Stimulated activated CD8-positive, alpha-beta memory T cell treated with anti-CD3 and anti-CD28 coated beads, Interleukin-7, amount 100 ng/mL, for 24 hours (primary cell): ENCODE data around the gene CLEC2B.
"Not testable (repeated sequence)": the region's sequence is repeated elsewhere in the genome, so short reads cannot be mapped to it uniquely, and the experiment has no call there.

Source experiments
- DNase-seq: peaks from one replicate; pipeline ENCODE4 v3.0.0-alpha.2; 2020; ENCODE audit warnings: low read depth

CLEC2B gene

DNA sequence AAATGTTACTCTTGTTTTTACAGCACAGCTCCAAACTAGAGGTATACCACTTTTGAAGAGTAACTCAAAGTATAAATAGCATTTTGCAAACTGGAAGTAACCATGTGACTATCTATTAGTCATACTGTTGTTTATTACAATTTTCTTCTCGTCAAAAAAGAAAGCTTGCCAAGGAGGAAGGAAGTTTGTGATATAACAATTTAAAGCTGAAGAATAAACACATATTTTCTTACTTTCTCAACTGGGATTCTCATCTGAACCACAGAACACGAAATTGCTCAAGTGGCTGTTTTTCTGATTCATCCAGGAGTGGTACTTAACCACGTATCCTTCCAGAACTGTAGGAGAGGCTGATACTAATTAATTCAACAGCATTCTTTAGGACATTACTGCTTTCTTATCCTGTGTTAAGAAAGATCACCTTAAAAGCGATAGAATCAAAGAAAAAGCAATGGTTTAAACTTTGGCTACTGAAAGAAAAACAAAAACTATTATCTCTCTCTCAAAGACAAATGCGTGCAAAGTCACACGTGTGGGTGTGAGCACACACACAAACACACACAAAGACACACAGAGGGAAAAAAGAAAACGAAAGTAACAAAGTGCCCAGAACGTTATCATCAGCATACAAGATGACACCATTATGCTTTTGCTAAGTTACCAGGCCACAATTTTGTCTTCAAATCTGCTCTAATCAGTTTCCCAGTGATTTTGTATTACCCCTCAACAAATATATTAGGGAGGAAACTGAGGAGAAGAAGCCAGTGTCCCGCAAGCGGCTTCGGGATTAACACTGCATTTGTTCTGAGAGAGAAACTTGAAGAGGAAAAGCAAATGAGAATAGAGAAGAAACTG, at the start of gene CLEC2B:
CLEC2B (minus strand) TSS at position 48 of the 855 bp plus-strand sequence.
- DNase-seq: no peak

DNA sequence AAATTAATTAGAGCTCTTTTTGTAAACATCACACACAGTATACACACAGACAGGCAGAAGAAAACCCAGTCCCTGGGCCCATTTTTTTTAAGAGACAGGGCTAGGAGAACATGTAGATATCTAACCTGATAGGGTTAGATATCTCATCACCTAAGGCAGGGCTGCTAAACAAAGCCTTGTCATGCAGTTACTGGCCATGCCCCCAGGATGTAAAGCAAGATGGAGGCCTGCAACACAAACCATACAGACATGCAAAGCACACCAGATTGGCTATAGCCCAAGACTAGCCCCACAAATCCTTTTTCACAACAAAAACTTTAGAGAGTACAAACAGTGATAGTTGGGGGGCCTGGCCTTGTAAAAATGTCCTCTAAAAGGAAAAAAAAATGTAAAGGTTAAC, 42.6 kb upstream of the CLEC2B start:
- no peak for DNase-seq

DNA sequence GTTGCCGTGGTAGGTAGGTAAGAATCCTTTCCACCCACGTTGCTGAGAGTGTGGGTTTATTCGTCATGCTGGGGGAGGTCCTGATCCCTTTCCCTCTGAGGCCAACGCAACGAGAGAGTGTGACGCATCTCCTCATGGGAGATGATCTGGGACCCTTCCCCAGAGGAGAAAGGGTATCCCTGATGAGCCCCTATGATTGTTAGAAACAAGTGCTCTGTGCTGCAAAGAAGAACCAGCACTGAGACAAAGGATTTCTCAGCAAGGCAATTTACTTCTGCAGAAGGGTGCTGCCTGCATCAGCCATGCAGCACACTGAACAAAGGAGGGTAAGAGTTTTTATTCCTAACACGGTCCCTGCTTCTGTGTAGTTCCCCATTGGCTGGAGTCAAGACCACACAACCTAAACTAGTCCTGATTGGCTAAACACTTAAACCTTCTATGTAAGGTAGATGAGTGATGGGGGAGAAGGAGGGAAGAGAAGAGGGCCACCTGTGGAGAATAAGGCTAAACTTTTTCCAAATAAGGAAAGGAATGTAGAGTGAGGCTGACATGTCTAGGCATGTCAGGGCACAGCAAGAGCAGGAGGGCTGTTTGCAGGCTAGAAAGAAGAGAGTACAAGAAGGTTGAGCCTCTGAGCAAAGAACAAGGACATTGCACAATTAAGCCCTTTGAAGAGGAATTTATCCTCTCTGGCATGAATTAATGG, 41.7 kb upstream of the CLEC2B start:
- DNase-seq: no peak

DNA sequence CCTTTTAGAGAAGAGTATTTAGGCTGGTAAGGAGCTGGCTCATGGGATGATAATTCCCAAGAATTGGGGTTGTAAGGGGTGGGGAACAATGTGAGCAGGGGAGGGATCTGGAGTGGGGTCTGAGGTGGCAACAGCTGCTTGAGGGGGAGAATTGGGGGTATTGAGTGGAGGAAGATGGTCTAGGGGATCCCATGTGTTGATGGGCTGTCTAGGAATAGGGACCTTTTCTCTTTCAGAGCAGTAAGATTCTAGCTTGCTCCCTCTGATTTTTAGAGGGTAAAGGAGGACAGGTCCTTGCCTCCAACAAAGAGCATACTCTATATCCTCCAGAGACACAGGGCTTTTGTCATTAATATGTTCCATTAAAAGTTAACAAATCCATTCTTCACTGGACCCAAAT, 40.6 kb upstream of the CLEC2B start:
- DNase-seq: no peak

DNA sequence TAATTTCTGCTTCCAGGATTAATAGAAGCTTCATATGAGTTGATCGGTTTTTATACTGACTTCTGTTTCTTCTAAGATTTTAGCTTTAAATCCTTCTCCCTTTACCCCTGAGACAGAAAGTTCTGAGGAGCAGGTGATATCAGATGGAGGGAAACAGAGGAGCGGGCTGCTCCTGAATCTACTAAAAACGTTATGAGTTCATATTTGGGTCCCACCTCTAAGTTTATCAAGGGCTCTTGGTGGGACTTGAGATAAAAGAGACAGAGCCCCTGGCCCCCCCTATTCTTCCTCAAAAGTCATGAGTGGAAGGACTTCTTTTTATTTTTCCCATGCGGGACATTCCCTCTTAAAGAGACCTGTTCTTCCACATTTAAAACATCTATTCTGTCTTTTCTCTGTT, 39.2 kb upstream of the CLEC2B start:
- DNase-seq: no peak

DNA sequence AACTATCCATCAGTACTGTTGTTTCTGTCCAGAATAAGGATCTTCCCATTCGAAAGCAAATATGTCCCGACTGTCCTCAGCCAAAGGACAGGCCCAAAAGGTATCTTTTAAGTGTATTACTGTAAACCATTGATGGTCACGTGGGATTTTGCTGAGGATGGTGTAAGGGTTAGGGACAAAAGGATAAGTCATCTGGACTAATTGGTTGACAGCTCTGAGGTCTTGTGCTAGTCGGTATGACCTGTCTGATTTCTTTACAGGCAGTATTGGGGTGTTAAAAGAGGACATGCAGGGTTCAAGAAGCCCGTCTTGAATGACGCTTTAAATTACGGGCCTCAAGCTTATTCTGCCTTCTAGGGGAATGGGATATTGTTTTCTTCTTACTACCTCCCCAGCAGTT, 38.6 kb upstream of the CLEC2B start:
- DNase-seq: no peak

DNA sequence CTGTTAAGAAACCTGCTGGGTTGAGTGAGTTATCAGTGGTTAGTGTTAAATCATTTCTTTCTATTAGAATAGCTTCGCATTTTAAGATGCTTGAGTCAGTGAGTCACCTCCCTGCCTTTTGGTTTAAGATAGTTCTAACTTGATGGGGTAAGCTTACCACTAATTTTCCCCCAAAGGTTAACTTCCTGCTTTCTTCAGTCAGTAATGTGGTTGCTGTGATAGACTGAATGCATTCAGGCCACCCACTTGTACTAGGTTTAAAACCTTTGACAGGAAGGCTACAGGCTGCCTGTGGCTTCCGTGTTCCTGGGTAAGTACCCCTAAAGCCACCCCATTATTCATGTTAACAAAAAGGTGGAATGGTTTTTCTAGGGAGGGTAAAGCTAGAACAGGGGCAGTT, 37.7 kb upstream of the CLEC2B start:
- DNase-seq: no peak

DNA sequence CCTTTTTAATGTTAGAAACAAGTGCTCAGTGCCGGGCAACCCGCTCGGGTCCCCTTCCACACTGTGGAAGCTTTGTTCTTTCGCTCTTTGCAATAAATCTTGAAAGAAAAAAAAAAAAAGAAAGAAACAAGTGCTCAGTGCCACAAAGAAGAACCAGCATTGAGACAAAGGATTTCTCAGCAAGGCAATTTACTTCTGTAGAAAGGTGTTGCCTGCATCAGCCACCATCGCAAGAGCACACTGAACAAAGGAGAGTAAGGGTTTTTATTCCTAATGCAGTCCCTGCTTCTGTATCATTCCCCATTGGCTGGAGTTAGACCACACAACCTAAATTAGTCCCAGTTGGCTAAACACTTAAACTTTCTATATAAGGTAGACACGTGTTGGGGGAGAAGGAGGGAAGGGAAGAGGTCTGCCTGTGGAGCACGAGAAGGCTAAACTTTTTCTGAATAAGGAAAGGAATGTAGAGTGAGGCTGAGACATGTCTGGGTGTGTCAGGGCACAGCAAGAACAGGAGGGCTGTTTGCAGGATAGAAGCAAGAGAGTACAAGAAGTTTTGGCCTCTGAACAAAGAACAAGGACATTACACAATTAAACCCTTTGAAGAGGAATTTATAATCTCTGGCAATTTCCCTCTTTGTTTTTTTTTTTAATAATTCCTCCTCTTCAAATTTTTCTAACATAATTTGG, 33.5 kb upstream of the CLEC2B start:
- DNase-seq: no peak

DNA sequence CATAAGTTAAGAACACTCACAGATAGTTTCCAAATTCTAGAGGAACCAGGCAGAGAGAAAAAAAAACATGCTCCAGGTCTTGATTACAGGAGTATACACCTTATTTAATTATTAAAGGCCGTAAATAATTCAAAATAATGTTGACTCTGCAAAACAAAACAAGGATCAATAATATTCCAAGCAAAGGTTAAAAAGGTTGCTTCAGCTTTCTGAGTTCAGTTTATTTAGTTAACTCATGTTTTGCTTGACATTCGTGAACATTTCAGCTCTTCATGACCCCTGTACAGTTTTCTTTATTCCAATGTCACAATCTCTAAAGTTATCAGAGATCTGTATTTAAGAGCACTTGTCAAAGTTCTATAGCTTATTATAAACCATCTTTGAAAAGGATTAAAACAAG, 31.8 kb upstream of the CLEC2B start:
- DNase-seq: no peak

DNA sequence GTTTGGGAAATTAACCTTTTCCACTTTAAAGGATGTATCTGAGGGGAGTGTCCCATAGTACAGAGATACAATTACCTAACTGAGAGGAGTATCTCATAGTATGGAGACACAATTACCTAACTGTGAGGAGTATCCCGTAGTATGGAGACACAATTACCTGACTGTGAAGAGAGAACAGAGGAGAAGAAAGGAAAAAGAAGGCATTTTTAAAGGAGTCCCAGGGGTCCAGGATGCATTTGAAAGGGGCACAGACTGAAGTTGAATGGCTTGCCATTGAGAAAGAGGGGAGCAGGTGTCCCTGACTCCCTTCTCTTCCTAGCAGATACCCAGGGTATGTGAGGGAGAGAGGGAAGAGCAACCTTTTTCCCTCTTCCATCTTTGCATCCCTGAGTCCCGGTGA, 30.1 kb upstream of the CLEC2B start:
- DNase-seq: no peak

DNA sequence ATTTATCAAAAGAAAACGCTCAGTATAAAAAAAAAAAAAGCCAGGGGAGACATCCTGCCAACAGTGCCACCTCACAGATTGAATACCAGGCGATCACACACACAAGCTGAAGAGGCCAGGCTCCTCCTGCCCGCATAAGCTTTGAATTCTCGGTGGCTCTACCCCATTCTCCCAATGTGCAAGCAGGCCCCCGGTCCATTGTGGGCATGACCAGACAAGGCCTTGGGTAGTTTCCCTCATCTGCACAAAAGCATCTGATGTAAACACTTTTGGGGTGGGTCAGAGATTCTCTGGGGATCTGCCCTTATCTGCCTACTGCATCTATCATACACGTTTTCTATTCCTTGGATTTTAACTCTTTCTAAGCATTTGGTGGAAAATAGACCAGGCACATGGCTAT, 28.4 kb upstream of the CLEC2B start:
- DNase-seq: no peak

DNA sequence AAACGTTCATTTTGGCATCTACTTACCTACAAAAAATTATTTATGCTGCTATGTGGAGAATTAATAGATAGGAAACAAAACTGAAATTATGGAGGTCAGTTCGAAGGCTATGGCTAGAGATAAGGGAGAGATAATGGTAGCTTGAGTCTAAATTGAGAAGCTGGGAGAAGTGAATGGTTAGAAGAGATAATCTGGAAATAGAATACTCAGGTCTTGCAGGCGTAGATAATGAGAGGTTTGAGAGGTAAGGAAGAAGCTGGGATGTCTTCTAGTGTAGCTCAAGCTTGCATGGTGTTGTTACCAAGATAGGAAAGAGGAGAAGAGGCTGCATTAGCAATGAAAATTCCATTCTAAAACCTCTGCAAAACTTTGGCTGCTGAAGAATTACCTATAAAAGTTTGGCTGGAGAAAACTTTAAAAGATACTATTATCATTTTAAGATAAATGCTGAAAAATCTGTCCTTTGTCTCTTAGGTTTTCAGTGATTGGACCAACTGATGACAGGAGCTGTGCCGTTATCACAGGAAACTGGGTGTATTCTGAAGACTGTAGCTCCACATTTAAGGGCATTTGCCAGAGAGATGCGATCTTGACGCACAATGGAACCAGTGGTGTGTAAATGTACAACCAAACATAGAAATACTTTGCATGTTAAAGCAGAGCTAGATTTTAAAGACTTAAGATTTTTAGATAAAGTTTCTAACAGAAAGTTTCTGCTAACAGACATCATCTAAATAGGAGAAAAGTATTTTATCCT, 26.2 kb upstream of the CLEC2B start:
- DNase-seq: no peak

DNA sequence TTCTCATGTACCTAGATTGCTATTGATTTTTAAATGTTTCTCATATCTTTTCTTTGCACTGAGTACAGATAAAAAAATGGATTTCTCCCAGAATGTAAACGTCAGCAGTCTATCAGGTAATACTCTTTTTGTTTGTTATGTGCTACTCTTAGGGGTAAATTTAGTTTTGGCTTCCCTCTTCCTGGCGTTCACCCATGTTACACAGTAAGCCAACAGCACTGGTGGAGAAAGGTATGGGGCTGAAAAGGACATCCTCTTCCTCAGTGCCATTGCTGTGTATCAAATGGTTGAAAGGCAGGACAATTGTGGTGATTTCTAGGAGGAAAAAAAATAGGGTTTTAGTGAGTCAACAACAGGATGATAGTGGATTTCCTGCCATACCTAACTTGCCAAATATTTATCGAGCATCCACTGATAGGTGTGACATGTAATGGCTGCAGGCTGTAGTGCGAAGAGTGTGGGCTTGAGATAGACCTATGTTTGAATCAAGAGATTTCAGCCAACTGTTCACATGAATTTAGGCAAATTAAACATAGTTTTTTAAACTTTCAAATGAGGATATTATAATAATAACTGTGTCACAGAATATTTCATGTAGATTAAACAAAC, 19.6 kb upstream of the CLEC2B start:
- DNase-seq: no peak

DNA sequence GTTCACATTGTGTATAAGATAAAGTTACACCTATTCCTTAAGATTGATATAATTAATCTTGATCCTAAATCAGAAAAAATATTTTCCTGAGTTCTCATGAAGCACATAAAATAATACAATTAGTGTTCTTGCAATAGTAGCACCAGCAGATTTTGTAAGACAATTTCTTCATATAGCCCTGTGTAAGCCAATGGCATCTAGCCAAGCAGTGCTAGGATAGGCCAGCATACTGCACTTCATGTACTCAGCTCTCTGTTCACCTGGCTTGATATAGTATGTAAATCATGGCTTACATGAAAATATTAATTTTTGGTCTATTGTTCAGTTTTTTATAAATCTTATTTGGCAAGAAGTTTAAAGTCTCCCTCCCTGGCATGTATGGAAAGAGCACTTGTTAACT, 14.0 kb upstream of the CLEC2B start:
- no peak for DNase-seq

DNA sequence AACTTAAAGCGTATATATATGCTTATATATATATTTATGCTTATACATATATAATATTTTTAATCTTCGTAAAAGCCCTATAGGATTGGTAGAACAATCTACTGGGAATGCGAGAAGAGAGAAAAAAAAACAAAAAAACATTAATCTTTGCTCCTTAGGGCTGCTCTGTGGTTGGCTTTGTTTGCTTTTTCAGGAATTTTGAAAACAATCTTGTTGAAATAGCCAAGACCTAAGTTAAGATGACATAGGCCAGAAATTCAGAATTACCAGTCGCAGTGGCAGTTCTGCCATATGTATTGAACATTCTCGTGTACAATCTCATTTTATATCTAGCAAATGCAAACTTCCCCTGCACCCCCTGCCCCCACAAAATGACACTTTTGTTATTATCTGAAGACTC, 12.8 kb upstream of the CLEC2B start:
- no peak for DNase-seq

DNA sequence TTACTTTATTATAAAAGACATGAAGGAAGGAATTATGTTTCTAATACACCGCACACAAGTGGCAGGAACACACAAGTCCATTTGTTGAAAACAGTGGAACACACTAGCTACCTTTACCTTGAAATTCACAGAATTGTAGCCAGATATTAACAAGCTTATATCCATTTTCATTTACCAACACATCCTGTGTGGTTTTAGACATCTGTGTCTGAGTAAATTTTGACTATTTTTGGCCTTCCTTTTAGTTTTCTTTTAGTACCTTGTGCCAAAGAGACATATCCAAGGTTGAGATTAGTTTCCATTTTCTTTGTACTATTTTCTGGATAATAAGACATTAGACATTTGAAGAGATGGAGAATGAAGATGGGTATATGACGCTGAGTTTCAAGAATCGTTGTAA, 12.1 kb upstream of the CLEC2B start, which contains the start of gene KLRF2:
KLRF2 (plus strand) TSS at position 244 of the 400 bp plus-strand sequence; CDS start at position 351, 107 bp downstream.
- no peak for DNase-seq

DNA sequence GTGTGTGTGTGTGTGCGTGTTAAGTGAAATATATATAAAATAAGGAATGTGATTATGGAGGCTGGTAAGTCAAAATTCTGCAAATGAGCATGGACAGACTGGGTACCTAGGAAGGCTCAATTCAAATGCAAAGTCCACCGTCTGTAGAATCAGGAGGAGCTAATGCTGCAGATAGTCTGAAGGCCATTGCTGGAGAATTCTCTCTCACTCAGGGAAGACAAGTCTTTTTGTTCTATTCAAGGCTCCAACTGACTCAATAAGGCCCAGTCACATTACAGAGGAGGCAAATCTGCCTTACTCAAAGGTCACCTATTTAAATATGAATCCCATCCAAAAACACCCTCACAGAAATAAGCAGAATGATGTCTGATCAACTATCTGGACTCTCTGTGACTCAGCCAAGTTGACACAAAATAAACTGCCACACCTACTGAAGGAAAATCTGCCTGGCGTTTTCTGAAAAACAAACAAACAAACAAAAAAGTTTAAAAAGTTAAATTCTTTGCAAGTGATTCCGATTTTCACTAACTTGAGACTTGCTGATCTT, 11.5 kb upstream of the CLEC2B start:
- no peak for DNase-seq

DNA sequence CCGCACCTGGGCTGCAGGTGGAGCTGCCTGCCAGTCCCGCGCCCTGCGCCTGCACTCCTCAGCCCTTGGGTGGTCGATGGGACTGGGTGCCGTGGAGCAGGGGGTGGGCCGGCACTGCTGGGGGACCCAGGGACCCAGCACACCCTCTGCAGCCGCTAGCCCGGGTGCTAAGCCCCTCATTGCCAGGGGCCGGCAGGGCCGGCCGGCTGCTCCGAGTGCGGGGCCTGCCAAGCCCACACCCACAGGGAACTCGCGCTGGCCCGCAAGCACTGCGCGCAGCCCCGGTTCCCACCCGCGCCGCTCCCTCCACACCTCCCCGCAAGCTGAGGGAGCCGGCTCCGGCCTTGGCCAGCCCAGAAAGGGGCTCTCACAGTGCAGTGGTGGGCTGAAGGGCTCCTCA, 7.0 kb upstream of the CLEC2B start:
- DNase-seq: not testable (repeated sequence)

DNA sequence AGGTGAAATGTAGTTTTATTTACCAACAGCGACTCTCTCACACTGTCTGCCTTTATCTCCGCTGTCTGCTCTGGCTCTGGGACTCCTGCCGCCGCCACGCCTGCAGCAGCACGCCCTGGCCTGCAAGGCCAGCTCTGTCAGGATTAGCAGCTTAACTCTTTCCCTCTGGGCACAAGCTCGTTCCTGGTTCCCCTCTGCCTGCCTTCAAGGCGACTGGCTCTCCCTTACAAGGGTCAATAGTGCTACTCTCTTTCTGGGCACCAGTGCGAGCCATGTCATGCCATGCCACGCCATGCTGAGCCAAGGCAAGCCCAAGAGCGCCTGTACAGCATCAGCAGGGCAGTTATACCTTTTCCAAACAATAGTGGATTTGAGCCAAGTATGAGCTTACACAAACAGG, 3.6 kb upstream of the CLEC2B start:
- no peak for DNase-seq

DNA sequence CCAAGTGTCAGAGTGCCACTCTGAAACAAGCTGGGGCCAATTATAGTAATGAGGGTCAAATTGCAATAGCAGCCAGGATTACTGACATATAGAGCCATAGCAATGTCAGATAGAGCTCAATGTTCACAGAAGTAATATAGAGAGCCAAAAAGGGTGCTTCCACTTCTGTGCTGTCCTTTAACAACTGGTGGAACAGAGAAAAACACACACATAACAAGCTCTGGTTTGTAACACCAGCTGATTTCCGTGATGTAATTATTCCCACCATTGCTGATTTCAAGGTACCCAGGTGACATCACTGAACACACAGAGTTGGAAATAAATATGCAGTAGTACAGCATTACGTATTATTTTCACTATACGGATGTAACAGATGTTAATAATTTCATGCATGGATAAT, 3.0 kb upstream of the CLEC2B start:
- no peak for DNase-seq

DNA sequence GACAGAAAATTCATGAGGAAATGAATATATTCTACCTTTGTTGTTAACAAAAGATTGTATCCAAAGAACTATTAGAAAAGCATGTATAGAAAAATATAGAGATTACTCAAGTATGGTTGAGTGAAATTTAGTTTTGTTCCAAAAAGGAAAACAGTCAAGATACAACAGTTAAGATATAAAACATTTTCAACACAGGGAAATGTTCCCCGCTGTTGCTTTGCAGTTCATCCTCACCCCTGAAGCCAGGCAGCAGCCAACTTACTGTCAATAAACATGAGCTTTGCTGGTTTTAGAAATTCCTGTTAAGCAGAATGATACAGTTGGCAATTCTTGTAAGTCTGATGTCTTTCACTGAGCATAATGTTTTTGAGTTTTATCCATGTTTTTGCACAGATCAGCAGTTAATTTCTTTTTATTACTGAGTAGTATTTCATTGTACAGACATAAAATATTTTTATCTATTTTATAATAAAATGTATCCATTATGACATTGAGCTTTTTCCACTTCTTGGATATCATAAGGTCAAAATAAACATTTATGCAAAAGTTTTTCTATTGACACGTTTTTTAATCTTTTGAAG, 1.2 kb upstream of the CLEC2B start:
- DNase-seq: no peak
